Neural progenitor cell (in vitro differentiated cells): ENCODE measurements around the gene PIP5K1B. TPM values are rescaled to one million over a fixed set of nuclear protein-coding genes. Genes with fewer than 3 reads are reported as not detected.
A peak's percentile ranks its signal among the peaks of the same experiment; 100 is the strongest.

Experiments used
- DNase-seq: peaks from one replicate; pipeline ENCODE4 v3.0.0-alpha.2; 2016; ENCODE audit warnings: low spot score
- H2AFZ ChIP-seq: fragments of 200-600 bp; sonication (generic); replicated peaks from 2 replicates; pipeline ENCODE4 v1.6.1; 2016; ENCODE audit warnings: antibody characterized with exemption
- H3F3A ChIP-seq: fragments of 200-600 bp; sonication (generic); 2 replicates; pipeline ENCODE4 v1.6.1; 2016; ENCODE audit warnings: antibody characterized with exemption, low read depth
- H3K27ac ChIP-seq: fragments of 200-600 bp; sonication (generic); 2 replicates; pipeline ENCODE4 v1.5.1; 2016; ENCODE audit warnings: mild to moderate bottlenecking
- H3K27me3 ChIP-seq: fragments of 200-600 bp; sonication (generic); 2 replicates; pipeline ENCODE4 v1.6.1; 2016; ENCODE audit warnings: mild to moderate bottlenecking, moderate library complexity
- H3K36me3 ChIP-seq: fragments of 200-600 bp; sonication (generic); 2 replicates; pipeline ENCODE4 v1.5.1; 2016
- H3K4me1 ChIP-seq: fragments of 200-600 bp; sonication (generic); 2 replicates; pipeline ENCODE4 v1.6.1; 2016; ENCODE audit warnings: mixed run types
- H3K4me2 ChIP-seq: fragments of 200-600 bp; sonication (generic); 2 replicates; pipeline ENCODE4 v1.6.1; 2016
- H3K4me3 ChIP-seq: fragments of 200-600 bp; sonication (generic); 2 replicates; pipeline ENCODE4 v1.5.1; 2016
- H3K79me2 ChIP-seq: fragments of 200-600 bp; sonication (generic); 2 replicates; pipeline ENCODE4 v1.6.1; 2016; ENCODE audit warnings: low read depth
- H3K9ac ChIP-seq: fragments of 200-600 bp; sonication (generic); 2 replicates; pipeline ENCODE4 v1.6.1; 2016
- H3K9me3 ChIP-seq: fragments of 200-600 bp; sonication (generic); 2 replicates; pipeline ENCODE4 v1.5.1; 2016; ENCODE audit warnings: low read depth
- H4K20me1 ChIP-seq: fragments of 200-600 bp; sonication (generic); 2 replicates; pipeline ENCODE4 v1.6.1; 2016; ENCODE audit warnings: low read depth
- H3K27ac Mint-ChIP-seq: 3 replicates; pipeline ENCODE4 v1.8.0; 2021; ENCODE audit warnings: mixed read lengths
- H3K27me3 Mint-ChIP-seq: 2 replicates; pipeline ENCODE4 v1.8.0; 2022; ENCODE audit warnings: low read depth, mild to moderate bottlenecking, inconsistent platforms, moderate library complexity, mixed read lengths; ENCODE audit not compliant: insufficient read depth
- H3K36me3 Mint-ChIP-seq: 3 replicates; pipeline ENCODE4 v1.8.0; 2021; ENCODE audit warnings: mixed read lengths
- H3K4me1 Mint-ChIP-seq: 3 replicates; pipeline ENCODE4 v1.8.0; 2021; ENCODE audit warnings: mixed read lengths
- H3K4me3 Mint-ChIP-seq: 3 replicates; pipeline ENCODE4 v1.8.0; 2021; ENCODE audit warnings: mild to moderate bottlenecking, moderate library complexity, mixed read lengths
- H3K9me3 Mint-ChIP-seq: 3 replicates; pipeline ENCODE4 v1.8.0; 2020; ENCODE audit warnings: mixed read lengths
- EZH2 ChIP-seq: fragments of 200-600 bp; sonication (generic); IDR thresholded peaks from 2 replicates; pipeline ENCODE4 v1.6.1; 2017; ENCODE audit warnings: antibody characterized with exemption, mild to moderate bottlenecking, moderate library complexity
- EZH2phosphoT487 ChIP-seq: fragments of 200-600 bp; sonication (generic); IDR thresholded peaks from 2 replicates; pipeline ENCODE4 v1.6.1; 2017; ENCODE audit warnings: antibody characterized with exemption
- total RNA-seq: library from RNA; depleted of rRNA; stranded (reverse); fragments of >200 nt; gene quantifications from 2 replicates; pipeline ENCODE4 v1.2.3, GENCODE V29; 2015; ENCODE audit warnings: low replicate concordance
- TF ChIP-seq, protein P1 (sequence below): fragments of 200-600 bp; sonication (generic); IDR thresholded peaks from 2 replicates; pipeline ENCODE4 v1.5.1; 2017; ENCODE audit warnings: antibody characterized with exemption, mild to moderate bottlenecking

PIP5K1B gene
- total RNA-seq, 1 donor from 2014 or later = 3.2 TPM

DNA sequence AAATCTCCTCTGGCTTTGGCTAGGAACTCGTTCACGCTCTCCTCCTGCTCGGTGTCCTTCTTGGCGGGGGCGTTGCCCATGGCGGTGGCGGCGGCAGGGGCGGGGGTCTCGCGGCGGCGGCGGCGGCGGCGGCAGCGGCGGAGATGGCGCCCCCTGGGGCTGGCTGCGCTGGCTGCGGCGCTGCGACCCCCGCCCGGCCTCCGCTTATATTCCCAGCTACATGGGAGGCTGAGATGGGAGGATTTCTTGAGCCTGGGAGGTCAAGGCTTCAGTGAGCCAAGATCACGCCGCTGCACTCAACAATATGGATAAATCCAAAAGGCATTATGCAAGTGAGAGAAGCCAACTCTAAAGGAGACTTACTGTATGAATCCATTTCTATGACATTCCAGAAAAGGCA, 309.0 kb downstream of the PIP5K1B start, which contains the start of gene PRKACG:
TSS of gene PRKACG (minus strand) at position 101 of the 400 bp plus-strand sequence. CDS start at position 80, 21 bp downstream.
- TF ChIP-seq, protein P1, sequence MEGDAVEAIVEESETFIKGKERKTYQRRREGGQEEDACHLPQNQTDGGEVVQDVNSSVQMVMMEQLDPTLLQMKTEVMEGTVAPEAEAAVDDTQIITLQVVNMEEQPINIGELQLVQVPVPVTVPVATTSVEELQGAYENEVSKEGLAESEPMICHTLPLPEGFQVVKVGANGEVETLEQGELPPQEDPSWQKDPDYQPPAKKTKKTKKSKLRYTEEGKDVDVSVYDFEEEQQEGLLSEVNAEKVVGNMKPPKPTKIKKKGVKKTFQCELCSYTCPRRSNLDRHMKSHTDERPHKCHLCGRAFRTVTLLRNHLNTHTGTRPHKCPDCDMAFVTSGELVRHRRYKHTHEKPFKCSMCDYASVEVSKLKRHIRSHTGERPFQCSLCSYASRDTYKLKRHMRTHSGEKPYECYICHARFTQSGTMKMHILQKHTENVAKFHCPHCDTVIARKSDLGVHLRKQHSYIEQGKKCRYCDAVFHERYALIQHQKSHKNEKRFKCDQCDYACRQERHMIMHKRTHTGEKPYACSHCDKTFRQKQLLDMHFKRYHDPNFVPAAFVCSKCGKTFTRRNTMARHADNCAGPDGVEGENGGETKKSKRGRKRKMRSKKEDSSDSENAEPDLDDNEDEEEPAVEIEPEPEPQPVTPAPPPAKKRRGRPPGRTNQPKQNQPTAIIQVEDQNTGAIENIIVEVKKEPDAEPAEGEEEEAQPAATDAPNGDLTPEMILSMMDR = no peak
- no peak for TF ChIP-seq EZH2phosphoT487
- no peak within 1 kb of the TSS for H3K27ac Mint-ChIP-seq

DNA sequence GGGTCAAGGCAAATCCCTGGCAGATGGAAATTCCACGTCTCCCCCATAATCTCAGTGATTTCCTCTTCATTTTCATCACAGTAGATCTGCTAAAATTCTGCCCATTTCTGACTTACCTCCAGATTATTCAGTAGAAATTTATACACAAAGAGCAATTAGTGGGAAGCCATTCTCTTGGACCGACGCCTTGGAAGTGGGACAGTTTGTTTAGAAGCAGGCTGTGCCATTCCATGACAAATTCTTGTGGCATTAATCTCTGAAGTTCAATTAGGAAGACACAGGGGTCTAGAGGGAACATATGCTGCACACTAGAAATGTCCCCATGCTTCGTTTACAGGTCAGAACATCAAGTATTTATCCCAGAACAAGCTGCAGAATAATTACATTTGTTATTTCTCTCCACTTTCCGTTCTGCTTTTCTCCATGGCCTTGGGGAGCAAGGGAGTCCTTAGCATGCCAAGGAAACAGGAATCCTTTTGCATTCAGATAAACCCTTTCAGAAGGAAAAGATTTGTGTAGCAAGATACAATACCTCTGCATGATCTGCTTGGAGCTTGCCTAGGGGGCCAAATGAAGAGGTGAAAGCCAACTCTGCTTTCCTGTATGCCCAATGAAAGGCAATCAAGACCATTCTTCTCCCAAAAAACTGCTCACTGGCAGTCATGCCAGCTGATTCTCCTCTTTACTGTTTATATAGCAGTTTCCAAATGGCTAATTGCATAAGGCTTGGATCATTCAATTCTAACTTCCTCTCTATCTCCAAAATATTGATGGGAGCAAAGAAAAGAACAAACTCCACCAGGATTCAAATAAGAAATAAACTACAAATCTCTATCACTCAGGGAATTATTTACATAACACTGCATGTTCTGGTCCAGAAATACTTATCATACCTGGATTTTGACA, 311.4 kb downstream of the PIP5K1B start:
- TF ChIP-seq EZH2phosphoT487 (no peak), EZH2 (no peak)
- TF ChIP-seq, protein P1 = no peak
- Histone ChIP-seq H2AFZ (no peak overlapping the region), H3K4me3 (no peak overlapping the region), H3F3A (peaks cover 9% of the 10 kb centered on the region), H3K79me2 (no peaks in the 10 kb centered on the region), H3K9ac (no peak overlapping the region), H3K4me2 (peak overlapping the region; percentile 9), H3K27ac (no peak overlapping the region), H3K36me3 (no peaks in the 10 kb centered on the region), H3K9me3 (no peaks in the 10 kb centered on the region), H3K4me1 (peaks cover 14% of the 10 kb centered on the region), H3K27me3 (no peaks in the 10 kb centered on the region), H4K20me1 (no peaks in the 10 kb centered on the region)
- H3K36me3 Mint-ChIP-seq = peaks cover 5% of the 10 kb centered on the region
- H3K4me3 Mint-ChIP-seq = no peak overlapping the region
- DNase-seq = no peak
- peaks cover 3% of the 10 kb centered on the region for H3K27me3 Mint-ChIP-seq
- H3K9me3 Mint-ChIP-seq = peaks cover 4% of the 10 kb centered on the region
- H3K27ac Mint-ChIP-seq = no peak overlapping the region
- H3K4me1 Mint-ChIP-seq = peaks cover 17% of the 10 kb centered on the region

More for the DNA sequence above, 309.0 kb downstream of the PIP5K1B start, which contains the start of gene PRKACG:
- Histone ChIP-seq H3K27me3 (no peaks in the 10 kb centered on the region), H3K79me2 (no peaks in the 10 kb centered on the region), H3K4me1 (peaks cover 14% of the 10 kb centered on the region), H3K4me2 (no peak within 1 kb of the TSS), H3F3A (peaks cover 9% of the 10 kb centered on the region), H3K4me3 (no peak within 1 kb of the TSS), H3K27ac (no peak within 1 kb of the TSS), H3K9ac (no peak within 1 kb of the TSS), H3K36me3 (no peaks in the 10 kb centered on the region), H4K20me1 (no peaks in the 10 kb centered on the region), H2AFZ (no peak within 1 kb of the TSS), H3K9me3 (no peaks in the 10 kb centered on the region)
- H3K9me3 Mint-ChIP-seq = peaks cover 4% of the 10 kb centered on the region
- peaks cover 17% of the 10 kb centered on the region for H3K4me1 Mint-ChIP-seq
- H3K27me3 Mint-ChIP-seq = peaks cover 5% of the 10 kb centered on the region
- H3K4me3 Mint-ChIP-seq = no peak within 1 kb of the TSS
- peaks cover 6% of the 10 kb centered on the region for H3K36me3 Mint-ChIP-seq
- DNase-seq = no peak

DNA sequence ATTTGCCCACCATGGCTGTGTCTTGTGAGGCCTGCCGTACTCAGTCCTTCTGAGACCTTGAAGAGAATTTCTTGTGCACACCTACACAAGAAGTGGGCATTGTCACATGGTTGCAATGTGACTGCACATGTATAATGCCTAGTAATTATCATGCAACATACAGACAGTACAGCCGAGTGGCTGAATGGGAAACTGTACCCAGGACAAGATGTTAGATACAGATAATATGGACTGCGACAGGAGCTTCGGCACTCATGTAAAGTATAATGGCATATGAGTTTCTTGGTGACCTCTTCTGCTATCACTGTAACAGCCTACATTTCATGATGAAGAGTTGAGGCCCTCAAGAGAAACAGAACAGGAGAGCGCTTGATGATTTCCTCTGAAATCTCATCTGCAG, 313.7 kb downstream of the PIP5K1B start:
- DNase-seq = no peak
- H3F3A ChIP-seq = peaks cover 13% of the 10 kb centered on the region

More for the DNA sequence above, 313.7 kb downstream of the PIP5K1B start:
- H3K4me1 Mint-ChIP-seq = peaks cover 14% of the 10 kb centered on the region
- peaks cover 4% of the 10 kb centered on the region for H3K9me3 Mint-ChIP-seq
- no peak overlapping the region for H3K4me3 Mint-ChIP-seq
- no peak overlapping the region for H3K4me2 ChIP-seq
- no peak overlapping the region for H3K27ac Mint-ChIP-seq
- peak overlapping the region; percentile 42 for H2AFZ ChIP-seq
- no peak overlapping the region for H3K9ac ChIP-seq
- no peak overlapping the region for H3K4me3 ChIP-seq
- TF ChIP-seq, protein P1 = no peak
- TF ChIP-seq EZH2phosphoT487 (no peak), EZH2 (no peak)
- H3K27ac ChIP-seq = no peak overlapping the region
- H3K9me3 ChIP-seq = no peaks in the 10 kb centered on the region
- no peaks in the 10 kb centered on the region for H4K20me1 ChIP-seq
- no peaks in the 10 kb centered on the region for H3K27me3 ChIP-seq
- no peaks in the 10 kb centered on the region for H3K36me3 ChIP-seq
- H3K36me3 Mint-ChIP-seq = peaks cover 3% of the 10 kb centered on the region
- H3K4me1 ChIP-seq = peaks cover 14% of the 10 kb centered on the region
- no peaks in the 10 kb centered on the region for H3K79me2 ChIP-seq
- peaks cover 3% of the 10 kb centered on the region for H3K27me3 Mint-ChIP-seq
